ENCODE measurements around the gene S100A14.

S100A14 gene

GRCh38 chr1:153626477-153626903, 10.4 kb upstream of the S100A14 start:
- Histone ChIP-seq H3K4me3 (ENCODE audit: severe bottlenecking) (peak overlapping the region; percentile 32), H3K27me3 (ENCODE audit: insufficient read depth, poor library complexity, severe bottlenecking) (no peaks in the 10 kb centered on the region), H3K4me1 (ENCODE audit: insufficient read depth, poor library complexity, severe bottlenecking) (peaks cover 6% of the 10 kb centered on the region), H3K27ac (ENCODE audit: poor library complexity, severe bottlenecking) (peak overlapping the region; percentile 76), H3K36me3 (ENCODE audit: low read depth) (peaks cover 29% of the 10 kb centered on the region), H3K9me3 (ENCODE audit: severe bottlenecking) (no peaks in the 10 kb centered on the region)
- DNase-seq (ENCODE audit: low spot score) (no peak), ATAC-seq (ENCODE audit: low read depth) (no peak)
- no peak for TF ChIP-seq CTCF (IDR thresholded peaks at IDR 0.05; ENCODE audit: poor library complexity, severe bottlenecking)

- Histone ChIP-seq H3K4me1 (ENCODE audit: insufficient read depth, poor library complexity, severe bottlenecking) (peaks cover 6% of the 10 kb centered on the region), H3K36me3 (ENCODE audit: low read depth) (peaks cover 34% of the 10 kb centered on the region), H3K9me3 (ENCODE audit: severe bottlenecking) (no peaks in the 10 kb centered on the region), H3K27ac (ENCODE audit: poor library complexity, severe bottlenecking) (no peak overlapping the region), H3K4me3 (ENCODE audit: severe bottlenecking) (no peak overlapping the region), H3K27me3 (ENCODE audit: insufficient read depth, poor library complexity, severe bottlenecking) (no peaks in the 10 kb centered on the region)
- DNase-seq (ENCODE audit: low spot score) (no peak), ATAC-seq (ENCODE audit: low read depth) (no peak)
- TF ChIP-seq CTCF (IDR thresholded peaks at IDR 0.05; ENCODE audit: poor library complexity, severe bottlenecking), result no peak
Measured at GRCh38 chr1:153624965-153625611, 9.0 kb upstream of the S100A14 start.

GRCh38 chr1:153623101-153623500, 7.0 kb upstream of the S100A14 start:
- peaks cover 43% of the 10 kb centered on the region for H3K36me3 ChIP-seq (ENCODE audit: low read depth)
- DNase-seq (ENCODE audit: low spot score) (no peak), ATAC-seq (ENCODE audit: low read depth) (no peak)
- peaks cover 6% of the 10 kb centered on the region for H3K4me1 ChIP-seq (ENCODE audit: insufficient read depth, poor library complexity, severe bottlenecking)
- no peak for TF ChIP-seq CTCF (IDR thresholded peaks at IDR 0.05; ENCODE audit: poor library complexity, severe bottlenecking)
- no peaks in the 10 kb centered on the region for H3K27me3 ChIP-seq (ENCODE audit: insufficient read depth, poor library complexity, severe bottlenecking)
- H3K27ac ChIP-seq (ENCODE audit: poor library complexity, severe bottlenecking), result no peak overlapping the region
- H3K9me3 ChIP-seq (ENCODE audit: severe bottlenecking), result no peaks in the 10 kb centered on the region
- H3K4me3 ChIP-seq (ENCODE audit: severe bottlenecking), result no peak overlapping the region

GRCh38 chr1:153619171-153619570, 3.0 kb upstream of the S100A14 start:
- DNase-seq (ENCODE audit: low spot score) (no peak), ATAC-seq (ENCODE audit: low read depth) (no peak)
- Histone ChIP-seq H3K9me3 (ENCODE audit: severe bottlenecking) (no peaks in the 10 kb centered on the region), H3K36me3 (ENCODE audit: low read depth) (peaks cover 45% of the 10 kb centered on the region), H3K4me1 (ENCODE audit: insufficient read depth, poor library complexity, severe bottlenecking) (peaks cover 17% of the 10 kb centered on the region), H3K4me3 (ENCODE audit: severe bottlenecking) (no peak overlapping the region), H3K27ac (ENCODE audit: poor library complexity, severe bottlenecking) (no peak overlapping the region), H3K27me3 (ENCODE audit: insufficient read depth, poor library complexity, severe bottlenecking) (no peaks in the 10 kb centered on the region)
- TF ChIP-seq CTCF (IDR thresholded peaks at IDR 0.05; ENCODE audit: poor library complexity, severe bottlenecking), result no peak

- H3K9me3 ChIP-seq (ENCODE audit: severe bottlenecking), result no peaks in the 10 kb centered on the region
- no peaks in the 10 kb centered on the region for H3K27me3 ChIP-seq (ENCODE audit: insufficient read depth, poor library complexity, severe bottlenecking)
- H3K4me3 ChIP-seq (ENCODE audit: severe bottlenecking), result no peak overlapping the region
- ATAC-seq (ENCODE audit: low read depth) (peak; percentile 6; the same call in 1 of the 3 replicates), DNase-seq (ENCODE audit: low spot score) (peak; percentile 77)
- peak; percentile 61 for TF ChIP-seq CTCF (IDR thresholded peaks at IDR 0.05; ENCODE audit: poor library complexity, severe bottlenecking)
- H3K27ac ChIP-seq (ENCODE audit: poor library complexity, severe bottlenecking), result peak overlapping the region; percentile 98
- peaks cover 23% of the 10 kb centered on the region for H3K4me1 ChIP-seq (ENCODE audit: insufficient read depth, poor library complexity, severe bottlenecking)
- peaks cover 40% of the 10 kb centered on the region for H3K36me3 ChIP-seq (ENCODE audit: low read depth)
Measured at GRCh38 chr1:153617663-153618062, 1.5 kb upstream of the S100A14 start.

Measured in RWPE2 (cell line).